Neuronal stem cell (in vitro differentiated cells): ENCODE measurements around the gene HLA-F.
A peak's percentile ranks its signal among the peaks of the same experiment; 100 is the strongest.

Source experiments
- DNase-seq: peaks from one replicate; pipeline ENCODE4 v3.0.0-alpha.2; 2013; ENCODE audit warnings: low spot score
- H2AFZ ChIP-seq: one replicate; pipeline ENCODE4 v1.6.1; 2013; ENCODE audit warnings: mild to moderate bottlenecking, low read length, inconsistent platforms
- H2AK5ac ChIP-seq: 2 replicates; pipeline ENCODE4 v1.6.1; 2013; ENCODE audit warnings: low read depth, mild to moderate bottlenecking, inconsistent platforms, low read length, moderate library complexity, mixed read lengths
- H2BK120ac ChIP-seq: 2 replicates; pipeline ENCODE4 v1.6.1; 2013; ENCODE audit warnings: low read depth, mild to moderate bottlenecking, inconsistent platforms, low read length, moderate library complexity, mixed read lengths
- H2BK12ac ChIP-seq: one replicate; pipeline ENCODE4 v1.6.1; 2013; ENCODE audit warnings: low read length, inconsistent platforms
- H2BK15ac ChIP-seq: 2 replicates; pipeline ENCODE4 v1.6.1; 2013; ENCODE audit warnings: mild to moderate bottlenecking, low read length, inconsistent platforms, mixed read lengths
- H2BK5ac ChIP-seq: one replicate; pipeline ENCODE4 v1.6.1; 2013; ENCODE audit warnings: inconsistent platforms, mild to moderate bottlenecking, low read length, moderate library complexity
- H3K14ac ChIP-seq: one replicate; pipeline ENCODE4 v1.6.1; 2013; ENCODE audit warnings: low read length, inconsistent platforms
- H3K18ac ChIP-seq: 2 replicates; pipeline ENCODE4 v1.6.1; 2013; ENCODE audit warnings: low read length, inconsistent platforms
- H3K23ac ChIP-seq: 2 replicates; pipeline ENCODE4 v1.6.1; 2013; ENCODE audit warnings: low read depth, mild to moderate bottlenecking, mixed read lengths, low read length, inconsistent platforms; ENCODE audit not compliant: poor library complexity
- H3K27ac ChIP-seq: replicated peaks from 3 replicates; pipeline ENCODE4 v1.5.1; 2013; ENCODE audit warnings: low read length, inconsistent platforms
- H3K27me3 ChIP-seq, 3 experiments: 2 replicates each; pipeline ENCODE4 v1.6.1; 2013; ENCODE audit warnings: low read length in 3 of 3, mild to moderate bottlenecking in 2 of 3, inconsistent platforms in 1 of 3, low read depth in 1 of 3, mixed read lengths in 1 of 3, moderate library complexity in 1 of 3; ENCODE audit not compliant: control insufficient read depth in 3 of 3, insufficient read depth in 3 of 3
- H3K36me3 ChIP-seq, 2 donors: replicated peaks in 1 of 2; 2 replicates each; pipeline ENCODE4 v1.6.1; 2013; ENCODE audit warnings: low read length in 2 of 2; ENCODE audit not compliant: control insufficient read depth in 2 of 2, insufficient read depth in 2 of 2
- H3K4ac ChIP-seq: 2 replicates; pipeline ENCODE4 v1.6.1; 2013; ENCODE audit warnings: inconsistent platforms, mild to moderate bottlenecking, low read length, moderate library complexity
- H3K4me1 ChIP-seq, 2 donors: 1 replicate in 1 of 2; 2 replicates in 1 of 2; pipeline ENCODE4 v1.6.1; 2013; ENCODE audit warnings: low read length in 2 of 2, low read depth in 1 of 2; ENCODE audit not compliant: control insufficient read depth in 2 of 2, insufficient read depth in 1 of 2
- H3K4me2 ChIP-seq: one replicate; pipeline ENCODE4 v1.6.1; 2013; ENCODE audit warnings: mild to moderate bottlenecking, low read length, inconsistent platforms; ENCODE audit not compliant: insufficient read depth, poor library complexity, severe bottlenecking
- H3K4me3 ChIP-seq, 2 donors: 2 replicates each; pipeline ENCODE4 v1.5.1; 2013; ENCODE audit warnings: low read length in 2 of 2, mild to moderate bottlenecking in 2 of 2, inconsistent platforms in 1 of 2, moderate library complexity in 1 of 2
- H3K79me1 ChIP-seq: one replicate; pipeline ENCODE4 v1.6.1; 2013; ENCODE audit warnings: low read depth, mild to moderate bottlenecking, inconsistent platforms, low read length, moderate library complexity
- H3K9ac ChIP-seq: one replicate; pipeline ENCODE4 v1.6.1; 2013; ENCODE audit warnings: mild to moderate bottlenecking, low read depth, low read length, inconsistent platforms; ENCODE audit not compliant: poor library complexity
- H3K9me3 ChIP-seq, 2 donors: replicated peaks in 1 of 2; 2 replicates each; pipeline versions ENCODE3 to v1.6.1; 2013; ENCODE audit warnings: low read length in 2 of 2, mild to moderate bottlenecking in 2 of 2, inconsistent platforms in 1 of 2, low read depth in 1 of 2, mixed read lengths in 1 of 2, moderate library complexity in 1 of 2; ENCODE audit not compliant: control insufficient read depth in 2 of 2, insufficient read depth in 1 of 2
- H4K8ac ChIP-seq: one replicate; pipeline ENCODE4 v1.6.1; 2013; ENCODE audit warnings: low read depth, mild to moderate bottlenecking, inconsistent platforms, low read length, moderate library complexity
- H4K91ac ChIP-seq: one replicate; pipeline ENCODE4 v1.6.1; 2013; ENCODE audit warnings: low read length, low read depth, mild to moderate bottlenecking, inconsistent platforms; ENCODE audit not compliant: poor library complexity
- WGBS, 2 donors: extraction: QIAGEN DNeasy Blood & Tissue Kit; methylation state at CpG; one replicate each; pipeline ENCODE4 v1.1.7; 2013; ENCODE audit warnings: missing lambda C conversion rate in 2 of 2, mixed read lengths in 1 of 2; ENCODE audit not compliant: insufficient read length in 2 of 2, insufficient replicate concordance in 1 of 2; ENCODE audit errors: extremely low coverage in 2 of 2; 5-methylcytosine and 5-hydroxymethylcytosine counted together

Gene HLA-F

DNA sequence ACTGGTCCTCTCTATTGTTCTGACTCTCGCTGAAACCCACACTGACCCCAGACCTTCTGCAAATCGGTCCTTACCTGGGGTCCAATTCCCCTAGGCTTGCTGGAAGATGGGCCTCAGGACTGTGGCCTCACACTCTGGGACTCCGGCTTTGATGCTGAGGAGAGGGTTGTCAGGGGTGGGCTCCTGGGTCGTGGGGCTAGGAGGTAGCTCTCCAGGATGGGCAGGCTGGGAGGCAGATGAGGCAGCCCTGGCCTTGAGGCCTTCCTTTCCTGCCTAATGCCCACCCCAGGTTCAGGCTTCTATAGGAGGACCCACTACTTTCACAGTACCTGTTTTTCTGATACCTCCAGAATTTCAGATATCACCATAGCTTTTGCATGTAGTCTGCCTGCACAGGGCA lies 21.4 kb downstream of the HLA-F start:
- Histone ChIP-seq H3K79me1 (no peaks in the 10 kb centered on the region), H2BK15ac (no peak overlapping the region), H3K4me3 (no peak overlapping the region), H3K4me2 (no peak overlapping the region), H3K27ac (no peak overlapping the region), H4K8ac (no peak overlapping the region), H3K36me3 (no peaks in the 10 kb centered on the region), H2BK120ac (no peak overlapping the region), H3K4me1 (peaks cover 0 to 6% of the 10 kb centered on the region in 2 donors), H3K18ac (no peak overlapping the region), H2BK12ac (no peak overlapping the region), H3K4ac (no peak overlapping the region), H2BK5ac (no peak overlapping the region), H3K27me3 (peaks cover 8 to 58% (median 26%) of the 10 kb centered on the region in 3 experiments), H3K14ac (no peak overlapping the region), H3K9me3 (peaks cover 0 to under 1% of the 10 kb centered on the region in 2 donors), H2AFZ (no peak overlapping the region), H3K23ac (no peak overlapping the region), H2AK5ac (no peak overlapping the region), H4K91ac (no peak overlapping the region), H3K9ac (no peak overlapping the region)
- no peak for DNase-seq
- no CpG with 5 or more reads among the region's 4 CpGs for WGBS, 2 donors

DNA sequence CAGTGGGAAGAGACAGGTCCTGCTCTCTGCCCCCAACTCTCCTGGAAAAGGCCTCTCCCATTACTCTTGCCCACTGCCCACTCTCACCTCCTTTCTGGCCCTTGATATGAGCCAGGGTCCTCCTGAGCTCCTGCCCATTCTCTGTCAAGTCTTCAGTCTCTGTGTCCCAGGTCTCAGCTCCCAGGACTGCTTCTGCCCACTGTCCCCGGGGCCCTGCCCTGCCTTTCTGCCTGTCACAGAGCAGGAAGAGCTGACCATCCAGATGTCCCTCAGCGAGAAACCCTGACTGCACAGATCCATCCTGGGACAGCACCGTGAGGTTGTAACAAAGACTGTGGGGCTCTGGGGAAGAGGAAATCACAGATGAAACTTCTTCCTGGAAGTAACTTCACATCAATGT lies 22.2 kb downstream of the HLA-F start:
- WGBS, 2 donors, result no CpG with 5 or more reads among the region's 3 CpGs
- H2BK120ac ChIP-seq, result no peak overlapping the region
- no peak overlapping the region for H2BK5ac ChIP-seq

DNA sequence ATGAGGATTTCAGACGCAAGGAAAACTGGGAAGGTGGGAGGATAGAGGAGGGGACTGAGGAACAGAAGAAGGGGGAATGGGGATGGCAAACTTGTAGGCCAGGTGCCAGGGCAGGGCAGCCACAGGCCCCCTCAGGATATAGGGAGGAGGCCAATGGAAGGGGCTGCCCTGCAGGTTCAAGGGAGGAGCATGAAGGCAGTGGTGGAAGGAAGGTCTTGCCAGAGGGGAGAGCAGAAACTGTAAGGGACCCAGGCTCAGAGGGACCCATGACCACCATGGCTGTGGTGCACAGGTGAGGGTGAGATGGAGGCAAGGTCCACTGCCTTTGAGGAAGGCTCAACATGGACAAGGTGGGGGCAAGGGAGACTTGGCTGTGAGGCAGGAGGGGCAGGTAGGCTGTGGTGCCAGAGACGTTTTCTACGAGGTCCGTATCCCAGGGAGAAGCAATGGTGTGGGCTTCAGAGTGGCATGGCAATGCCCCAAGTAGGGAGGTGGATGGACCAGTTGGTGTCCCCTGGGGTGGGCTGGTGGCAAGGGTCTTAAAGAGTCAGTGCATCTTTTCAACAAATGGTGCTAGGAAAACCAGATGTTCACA lies 22.7 kb downstream of the HLA-F start:
- WGBS, 2 donors, result no CpG with 5 or more reads among the region's 4 CpGs
- H3K4me1 ChIP-seq, result peaks cover 0 to 6% of the 10 kb centered on the region in 2 donors
- no peak overlapping the region for H3K4ac ChIP-seq
- H4K91ac ChIP-seq, result no peak overlapping the region
- no peak overlapping the region for H2BK5ac ChIP-seq
- no peak overlapping the region for H2BK120ac ChIP-seq
- H4K8ac ChIP-seq, result no peak overlapping the region
- no peak overlapping the region for H2AFZ ChIP-seq
- no peak overlapping the region for H3K9ac ChIP-seq
- H3K14ac ChIP-seq, result no peak overlapping the region
- no peak overlapping the region for H3K27ac ChIP-seq
- no peaks in the 10 kb centered on the region for H3K36me3 ChIP-seq
- H2BK12ac ChIP-seq, result no peak overlapping the region
- peaks cover 12 to 64% (median 37%) of the 10 kb centered on the region in 3 experiments for H3K27me3 ChIP-seq
- no peaks in the 10 kb centered on the region for H3K79me1 ChIP-seq
- H2AK5ac ChIP-seq, result peak overlapping the region; percentile 76
- no peak overlapping the region for H3K23ac ChIP-seq
- no peak overlapping the region for H2BK15ac ChIP-seq
- H3K4me2 ChIP-seq, result no peak overlapping the region
- H3K9me3 ChIP-seq, result peaks cover 0 to 2% of the 10 kb centered on the region in 2 donors
- DNase-seq, result no peak
- peak overlapping the region; percentile 5 for H3K18ac ChIP-seq
- no peak overlapping the region for H3K4me3 ChIP-seq

More for the DNA sequence above, 22.2 kb downstream of the HLA-F start:
- Histone ChIP-seq H3K4me3 (no peak overlapping the region), H3K9ac (no peak overlapping the region), H4K8ac (no peak overlapping the region), H3K4ac (no peak overlapping the region), H4K91ac (no peak overlapping the region), H3K4me1 (peaks cover 0 to 6% of the 10 kb centered on the region in 2 donors), H3K27me3 (peaks cover 12 to 59% (median 31%) of the 10 kb centered on the region in 3 experiments), H2BK15ac (no peak overlapping the region), H3K18ac (no peak overlapping the region), H3K4me2 (no peak overlapping the region), H3K27ac (no peak overlapping the region), H2AK5ac (no peak overlapping the region), H2BK12ac (no peak overlapping the region), H3K14ac (no peak overlapping the region), H3K23ac (no peak overlapping the region), H3K36me3 (no peaks in the 10 kb centered on the region), H3K79me1 (no peaks in the 10 kb centered on the region), H3K9me3 (peaks cover 0 to 2% of the 10 kb centered on the region in 2 donors), H2AFZ (no peak overlapping the region)
- DNase-seq, result no peak

DNA sequence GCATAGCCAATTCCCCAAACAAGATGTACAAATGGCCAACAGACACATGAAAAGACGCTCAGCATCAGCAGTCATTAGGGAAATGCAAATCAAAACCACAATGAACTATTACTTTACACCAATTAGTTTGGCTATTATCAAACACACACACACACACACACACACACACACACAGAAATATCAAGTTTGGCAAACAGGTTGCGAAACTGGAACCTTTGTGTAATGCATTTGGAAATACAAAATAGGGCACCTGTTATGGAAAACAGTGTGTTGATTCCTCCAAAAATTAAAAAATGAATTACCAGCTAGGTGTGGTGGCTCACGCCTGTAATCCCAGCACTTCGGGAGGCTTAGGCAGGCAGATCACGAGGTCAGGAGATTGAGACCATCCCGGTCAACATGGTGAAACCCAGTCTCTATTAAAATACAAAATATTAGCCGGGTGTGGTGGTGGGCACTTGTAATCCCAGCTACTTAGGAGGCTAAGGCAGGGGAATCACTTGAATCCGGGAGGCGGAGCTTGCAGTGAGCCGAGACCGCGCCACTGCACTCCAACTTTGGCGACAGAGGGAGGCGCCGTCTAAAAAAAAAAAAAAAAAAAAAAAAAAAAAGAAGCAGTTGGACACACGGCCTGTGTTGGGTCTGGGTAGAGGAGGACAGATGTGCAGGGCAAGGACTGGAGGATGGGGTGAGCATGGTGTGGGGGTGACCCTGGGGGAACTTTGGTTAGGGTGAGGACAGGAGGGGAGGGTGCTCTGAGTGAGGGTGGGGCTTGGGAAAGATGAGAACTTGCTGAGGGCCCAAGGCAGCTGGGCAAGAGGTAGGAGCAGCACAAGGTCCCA lies 23.8 kb downstream of the HLA-F start:
- Histone ChIP-seq H3K79me1 (no peaks in the 10 kb centered on the region), H4K8ac (no peak overlapping the region), H2BK5ac (peak overlapping the region; percentile 17), H3K27ac (no peak overlapping the region), H3K4me2 (no peak overlapping the region), H2BK12ac (no peak overlapping the region), H3K14ac (no peak overlapping the region), H3K4ac (no peak overlapping the region), H3K4me1 (peaks cover 0 to 6% of the 10 kb centered on the region in 2 donors), H3K9ac (peak overlapping the region; percentile 14), H3K9me3 (peaks cover 0 to 2% of the 10 kb centered on the region in 2 donors), H3K36me3 (no peaks in the 10 kb centered on the region), H4K91ac (no peak overlapping the region), H3K4me3 (no peak overlapping the region), H2BK120ac (no peak overlapping the region), H2AFZ (no peak overlapping the region), H2AK5ac (no peak overlapping the region), H3K18ac (no peak overlapping the region), H3K23ac (no peak overlapping the region), H3K27me3 (peaks cover 12 to 75% (median 42%) of the 10 kb centered on the region in 3 experiments), H2BK15ac (no peak overlapping the region)
- no CpG with 5 or more reads among the region's 16 CpGs for WGBS, 2 donors
- no peak for DNase-seq
